HepG2 (cell line): ENCODE data around the gene HES2. TPM values are rescaled to one million over a fixed set of nuclear protein-coding genes. Genes with fewer than 3 reads are reported as not detected.

ENCODE experiments used
- BCL3 ChIP-seq: sonication (generic); formaldehyde crosslinking; IDR thresholded peaks from 2 replicates; pipeline ENCODE4 v1.5.1; 2020; ENCODE audit warnings: mild to moderate bottlenecking, missing genetic modification reagents, moderate library complexity
- FOXO1 ChIP-seq: sonication (generic); formaldehyde crosslinking; IDR thresholded peaks from 2 replicates; pipeline ENCODE4 v1.4.0; 2020; ENCODE audit warnings: missing genetic modification reagents
- FUBP1 ChIP-seq: sonication (generic); formaldehyde crosslinking; IDR thresholded peaks from 2 replicates; pipeline ENCODE4 v1.5.1; 2020; ENCODE audit warnings: missing genetic modification reagents, mild to moderate bottlenecking, borderline replicate concordance
- KIAA2018 ChIP-seq: sonication (generic); formaldehyde crosslinking; IDR thresholded peaks from 2 replicates; pipeline ENCODE4 v1.5.0; 2020; ENCODE audit warnings: mild to moderate bottlenecking, missing genetic modification reagents, borderline replicate concordance
- KLF9 ChIP-seq: IDR thresholded peaks from 2 replicates; pipeline ENCODE4 v1.6.1; 2016; ENCODE audit warnings: low read depth
- NCOR1 ChIP-seq: fragments of 200-600 bp; sonication (generic); IDR thresholded peaks from 2 replicates; pipeline ENCODE4 v1.7.0; 2017; ENCODE audit warnings: antibody characterized with exemption, low read length, borderline replicate concordance
- PHF20 ChIP-seq: sonication (generic); formaldehyde crosslinking; IDR thresholded peaks from 2 replicates; pipeline ENCODE4 v1.5.0; 2020; ENCODE audit warnings: mild to moderate bottlenecking, missing genetic modification reagents
- RARA ChIP-seq: IDR thresholded peaks from 2 replicates; pipeline ENCODE4 v1.6.1; 2016; ENCODE audit warnings: missing genetic modification reagents, missing compliant biosample characterization
- SMC3 ChIP-seq: IDR thresholded peaks from 2 replicates; pipeline ENCODE4 v1.6.1; 2011; ENCODE audit warnings: low read length, improper control_type of control experiment
- TFDP2 ChIP-seq: sonication (generic); formaldehyde crosslinking; IDR thresholded peaks from 2 replicates; pipeline ENCODE4 v1.4.0; 2020; ENCODE audit warnings: missing genetic modification reagents
- ZNF550 ChIP-seq: sonication (generic); formaldehyde crosslinking; IDR thresholded peaks from 2 replicates; pipeline ENCODE4 v1.4.0; 2020; ENCODE audit warnings: mild to moderate bottlenecking, missing genetic modification reagents, borderline replicate concordance
- ZNF570 ChIP-seq: sonication (generic); formaldehyde crosslinking; IDR thresholded peaks from 2 replicates; pipeline ENCODE4 v1.4.0; 2020; ENCODE audit warnings: mild to moderate bottlenecking, missing genetic modification reagents, borderline replicate concordance
- ZNF766 ChIP-seq: sonication (generic); formaldehyde crosslinking; IDR thresholded peaks from 2 replicates; pipeline ENCODE4 v1.5.0; 2020; ENCODE audit warnings: missing genetic modification reagents, borderline replicate concordance
- ZNF788 ChIP-seq: sonication (generic); formaldehyde crosslinking; IDR thresholded peaks from 2 replicates; pipeline ENCODE4 v1.5.0; 2020; ENCODE audit warnings: mild to moderate bottlenecking, missing genetic modification reagents, borderline replicate concordance
- ZSCAN9 ChIP-seq: IDR thresholded peaks from 2 replicates; pipeline ENCODE4 v1.6.1; 2016; ENCODE audit warnings: borderline replicate concordance
- polyA plus RNA-seq, 8 experiments: library from polyadenylated mRNA; depleted of rRNA in 3 of 8; stranded (reverse) in 7 of 8; unstranded in 1 of 8; fragments of >200 nt; fragmentation: Illumina TruSeq in 4 of 8; extraction: Trizol in 4 of 8; gene quantifications; 2 replicates each; pipeline versions ENCODE4 v1.2.1 to v1.2.3, GENCODE V29; 2011 to 2016; ENCODE audit warnings: low read depth in 4 of 8, missing spikeins in 1 of 8, mixed read lengths in 1 of 8; ENCODE audit not compliant: insufficient read depth in 1 of 8
- total RNA-seq, 5 experiments: library from RNA; depleted of rRNA; stranded (reverse); fragments of >200 nt; fragmentation: Illumina TruSeq; extraction: Trizol; gene quantifications; 2 replicates each; pipeline ENCODE4 v1.2.3, GENCODE V29; 2016; ENCODE audit warnings: low read depth in 1 of 5

The HES2 gene
- total and polyA plus RNA-seq, 2 of the 13 experiments (the other 11 are each of a cell fraction or from before 2014, with no cell fraction given): 0.11 to 0.17 TPM

- TF ChIP-seq TFDP2 (peak; percentile 76), ZNF788 (peak; percentile 68; the same call in 1 of the 2 replicates), ZNF550 (CRISPR knock-in tag) (peak; percentile 70; the same call in 1 of the 2 replicates), ZNF570 (CRISPR knock-in tag) (no peak), ZSCAN9 (0 out of 2 replicates have a peak, but pooled peaks have one; percentile 20), BCL3 (CRISPR knock-in tag) (peak; percentile 81; the same call in 1 of the 2 replicates), FOXO1 (CRISPR knock-in tag) (peak; percentile 69), ZNF766 (peak; percentile 85), PHF20 (CRISPR knock-in tag) (peak; percentile 32; the same call in 1 of the 2 replicates), KLF9 (CRISPR knock-in tag) (peak; percentile 32; the same call in 1 of the 2 replicates), SMC3 (no peak), FUBP1 (CRISPR knock-in tag) (0 out of 2 replicates have a peak, but pooled peaks have one; percentile 30), KIAA2018 (CRISPR knock-in tag) (peak; percentile 51; the same call in 1 of the 2 replicates), NCOR1 (0 out of 2 replicates have a peak, but pooled peaks have one; percentile 19), RARA (CRISPR knock-in tag) (peak; percentile 87)
Observed at GRCh38 chr1:6447016-6447817, 27.5 kb upstream of the HES2 start (continued).
